ENCODE measurements around the gene CYP2W1.

Gene CYP2W1

GRCh38 chr7:1016577-1017531 lies 33.9 kb downstream of the CYP2W1 start:
- Mint-ChIP-seq H3K27ac (no peak overlapping the region), H3K36me3 (ENCODE audit: low read depth) (peaks cover 12% of the 10 kb centered on the region), H3K9me3 (no peaks in the 10 kb centered on the region), H3K4me1 (peaks cover 10% of the 10 kb centered on the region), H3K27me3 (ENCODE audit: low read depth) (no peaks in the 10 kb centered on the region), H3K4me3 (no peak overlapping the region)
- TF ChIP-seq CTCF (IDR thresholded peaks at IDR 0.05; ENCODE audit: unreplicated experiment in 3 of 3): no peak

- peaks cover 6% of the 10 kb centered on the region for H3K27me3 Mint-ChIP-seq (ENCODE audit: low read depth)
- H3K9me3 Mint-ChIP-seq: no peaks in the 10 kb centered on the region
- peaks cover 19% of the 10 kb centered on the region for H3K36me3 Mint-ChIP-seq (ENCODE audit: low read depth)
- no peak for TF ChIP-seq CTCF (IDR thresholded peaks at IDR 0.05; ENCODE audit: unreplicated experiment in 3 of 3)
- H3K4me1 Mint-ChIP-seq: peaks cover 10% of the 10 kb centered on the region
- no peak overlapping the region for H3K4me3 Mint-ChIP-seq
- H3K27ac Mint-ChIP-seq: no peak overlapping the region
These were observed 34.8 kb downstream of the CYP2W1 start for GRCh38 chr7:1017586-1018333.

- no peak overlapping the region for H3K4me3 Mint-ChIP-seq
- peaks cover 21% of the 10 kb centered on the region for H3K36me3 Mint-ChIP-seq (ENCODE audit: low read depth)
- peaks cover 10% of the 10 kb centered on the region for H3K4me1 Mint-ChIP-seq
- no peak for TF ChIP-seq CTCF (IDR thresholded peaks at IDR 0.05; ENCODE audit: unreplicated experiment in 3 of 3)
- no peaks in the 10 kb centered on the region for H3K9me3 Mint-ChIP-seq
- H3K27ac Mint-ChIP-seq: no peak overlapping the region
- H3K27me3 Mint-ChIP-seq (ENCODE audit: low read depth): peaks cover 6% of the 10 kb centered on the region
These were observed 35.3 kb downstream of the CYP2W1 start for GRCh38 chr7:1018334-1018695.

- peaks cover 7% of the 10 kb centered on the region for H3K4me1 Mint-ChIP-seq
- peaks cover 25% of the 10 kb centered on the region for H3K36me3 Mint-ChIP-seq (ENCODE audit: low read depth)
- no peak overlapping the region for H3K4me3 Mint-ChIP-seq
- TF ChIP-seq CTCF (IDR thresholded peaks at IDR 0.05; ENCODE audit: unreplicated experiment in 3 of 3): no peak
- H3K27me3 Mint-ChIP-seq (ENCODE audit: low read depth): peaks cover 6% of the 10 kb centered on the region
- no peaks in the 10 kb centered on the region for H3K9me3 Mint-ChIP-seq
- no peak overlapping the region for H3K27ac Mint-ChIP-seq
These were observed 36.3 kb downstream of the CYP2W1 start for GRCh38 chr7:1019255-1019785.

GRCh38 chr7:1019789-1020610 lies 37.0 kb downstream of the CYP2W1 start:
- peaks cover 25% of the 10 kb centered on the region for H3K36me3 Mint-ChIP-seq (ENCODE audit: low read depth)
- no peak overlapping the region for H3K4me3 Mint-ChIP-seq
- no peak for TF ChIP-seq CTCF (IDR thresholded peaks at IDR 0.05; ENCODE audit: unreplicated experiment in 3 of 3)
- H3K4me1 Mint-ChIP-seq: peaks cover 12% of the 10 kb centered on the region
- H3K27ac Mint-ChIP-seq: no peak overlapping the region
- no peaks in the 10 kb centered on the region for H3K9me3 Mint-ChIP-seq
- peaks cover 6% of the 10 kb centered on the region for H3K27me3 Mint-ChIP-seq (ENCODE audit: low read depth)

All from nephron (organoid).